ENCODE data around the gene WNK1. TPM values are rescaled to one million over a fixed set of nuclear protein-coding genes. Genes with fewer than 3 reads are reported as not detected.
"Not testable (repeated sequence)": the region's sequence is repeated elsewhere in the genome, so short reads cannot be mapped to it uniquely, and the experiment has no call there.

Gene WNK1
- total and polyA plus RNA-seq, 2 of the 8 experiments (the other 6 are each of a cell fraction or from before 2014, with no cell fraction given) = 88.2 to 157 TPM

DNA sequence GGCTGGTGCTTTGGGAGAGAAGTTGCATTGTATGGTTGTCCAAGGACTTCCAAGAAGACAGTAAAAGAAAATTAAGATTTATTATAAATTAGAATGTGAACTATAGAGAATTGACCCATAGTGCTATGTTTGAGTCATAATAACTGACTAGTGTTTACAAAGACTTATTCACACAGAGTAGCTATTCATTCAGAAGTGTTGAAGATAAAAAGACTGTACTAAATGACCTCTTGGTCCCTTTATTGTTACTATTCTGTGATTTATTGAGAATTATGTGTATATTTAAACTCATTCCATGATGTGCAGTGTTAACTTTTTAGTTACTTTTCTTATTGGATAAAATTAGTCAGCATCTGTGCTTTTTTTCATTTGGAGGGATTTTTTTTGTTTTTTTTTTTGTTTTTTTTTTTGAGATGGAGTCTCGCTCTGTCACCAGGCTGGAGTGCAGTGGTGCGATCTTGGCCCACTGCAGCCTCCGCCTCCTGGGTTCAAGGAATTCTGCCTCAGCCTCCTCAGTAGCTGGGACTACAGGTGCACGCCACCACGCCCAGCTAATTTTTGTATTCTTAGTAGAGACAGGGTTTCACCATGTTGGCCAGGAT, 24.5 kb downstream of the WNK1 start:
- H3K56ac ChIP-seq (replicated peaks; ENCODE audit: insufficient read length, low read depth, low read length); H3K4ac ChIP-seq (replicated peaks; ENCODE audit: insufficient read length, low read depth, low read length); H3K79me1 ChIP-seq (ENCODE audit: low read depth, low read length); H3K23ac ChIP-seq (ENCODE audit: insufficient read length); H4K91ac ChIP-seq (replicated peaks; ENCODE audit: insufficient read length, low read length); H2BK12ac ChIP-seq (ENCODE audit: low read depth, low read length); FAIRE-seq; H2BK120ac ChIP-seq (replicated peaks; ENCODE audit: low read depth, low read length); H3K4me2 ChIP-seq (ENCODE audit: insufficient read depth in 1 of 2, low read depth in 2 of 2, low read length in 2 of 2); H2BK15ac ChIP-seq (ENCODE audit: low read length); H3K36me3 ChIP-seq (ENCODE audit: control insufficient read depth in 2 of 4, insufficient read depth in 4 of 4, low read length in 3 of 4); H2BK5ac ChIP-seq (ENCODE audit: low read depth, low read length); H2AK5ac ChIP-seq (ENCODE audit: low read depth, low read length); H3K9ac ChIP-seq (replicated peaks in 1 of 4; ENCODE audit: extremely low read depth in 1 of 4, low read depth in 3 of 4, low read length in 3 of 4); H3K4me1 ChIP-seq (replicated peaks in 1 of 4; ENCODE audit: control insufficient read depth in 3 of 4, insufficient read depth in 4 of 4, low read length in 3 of 4); H3K18ac ChIP-seq (ENCODE audit: extremely low read depth, low read length); H3K23me2 ChIP-seq (ENCODE audit: low read depth, low read length); DNase-seq (ENCODE audit: low read depth in 1 of 2, low spot score in 2 of 2); H3K14ac ChIP-seq (ENCODE audit: insufficient read length); H3K27ac ChIP-seq (ENCODE audit: low read depth, low read length); H4K8ac ChIP-seq (ENCODE audit: extremely low read depth, insufficient read depth, low read length); H4K20me1 ChIP-seq (replicated peaks in 1 of 2; ENCODE audit: control insufficient read depth in 1 of 2, insufficient read depth in 2 of 2, low read length in 2 of 2); H2BK20ac ChIP-seq (ENCODE audit: low read length); H3K27me3 ChIP-seq (replicated peaks in 1 of 4; ENCODE audit: control insufficient read depth in 3 of 4, extremely low read depth in 1 of 4, insufficient read depth in 3 of 4, low read length in 3 of 4); H3K9me3 ChIP-seq (ENCODE audit: insufficient read depth in 2 of 2, low read depth in 1 of 2, low read length in 1 of 2); H3K4me3 ChIP-seq (ENCODE audit: extremely low read depth in 1 of 4, insufficient read depth in 2 of 4, low read depth in 3 of 4, low read length in 4 of 4); H4K5ac ChIP-seq (ENCODE audit: insufficient read length, low read depth, low read length); H2AFZ ChIP-seq (ENCODE audit: low read length): not testable (repeated sequence)
- ChIA-PET POLR2A (ENCODE audit: partially characterized antibody) (interaction anchor here (1.1 to 1.3 kb wide), 2 partner anchors 18 to 23 kb away, joined by 4 read pairs; no protein-coding TSS in a partner anchor), CTCF (ENCODE audit: partially characterized antibody) (interaction anchor here (0.5 to 2.2 kb wide), 6 partner anchors 11 to 1183 kb away, joined by 3 to 5 read pairs (median 4); no protein-coding TSS in a partner anchor)
- H3K79me2 ChIP-seq (ENCODE audit: control insufficient read depth in 1 of 2, insufficient read depth in 2 of 2, low read length in 2 of 2) = peaks cover 3 to 98% of the 10 kb centered on the region in 2 experiments; a peak in 3 of 4 replicates
- WGBS, 2 experiments (ENCODE audit: extremely low coverage in 1 of 2, insufficient coverage in 1 of 2, insufficient read length in 1 of 2, insufficient replicate concordance in 2 of 2, low coverage in 1 of 2, low lambda C conversion rate in 2 of 2, missing lambda C conversion rate in 1 of 2) = 86% methylated on average over 5 of the region's 5 CpGs; no CpG with 5 or more reads in 1 of the 2 experiments

All from H1 (cell line).